ENCODE measurements around the gene RCOR2. TPM values are rescaled to one million over a fixed set of nuclear protein-coding genes. Genes with fewer than 3 reads are reported as not detected.

The RCOR2 gene
- total RNA-seq, 2 experiments from 2014 or later, result 2.1 to 2.4 TPM

DNA sequence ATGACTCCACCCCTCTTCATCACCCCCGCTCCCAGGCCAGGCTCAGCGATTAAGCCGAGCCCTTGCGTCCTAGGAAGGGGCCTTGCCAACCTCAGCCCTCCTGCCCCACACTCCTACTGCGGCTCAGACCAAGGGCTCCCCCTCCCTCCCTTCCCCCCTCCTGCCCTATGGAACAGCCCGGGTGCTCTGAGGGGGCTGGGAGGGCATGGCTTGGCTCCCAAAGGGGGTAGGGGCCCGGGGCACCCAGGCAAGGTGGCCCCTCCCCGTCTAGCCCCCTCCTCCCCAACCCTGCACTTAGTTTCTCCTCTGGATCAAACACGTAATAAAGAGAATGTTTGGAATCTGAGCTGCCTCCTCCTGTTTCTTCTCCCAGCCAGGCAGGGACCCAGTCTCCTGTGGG is 6.3 kb downstream of the RCOR2 start:
- Histone ChIP-seq H3K4me2 (ENCODE audit: low read length) (no peak overlapping the region), H3K4me3 (ENCODE audit: low read depth, low read length, poor library complexity, severe bottlenecking) (no peak overlapping the region), H3K36me3 (ENCODE audit: insufficient read depth, low read length) (peaks cover 33% of the 10 kb centered on the region; the same call in 1 of the 2 replicates), H3K79me2 (ENCODE audit: insufficient read depth, low read depth, low read length) (no peaks in the 10 kb centered on the region), H3K4me1 (ENCODE audit: insufficient read depth, low read length, poor library complexity, severe bottlenecking) (no peaks in the 10 kb centered on the region), H2AFZ (ENCODE audit: low read length) (no peak overlapping the region), H3K27ac (ENCODE audit: low read depth, low read length, poor library complexity, severe bottlenecking) (no peak overlapping the region), H3K9me3 (ENCODE audit: low read length) (no peaks in the 10 kb centered on the region), H4K20me1 (ENCODE audit: insufficient read depth, low read length) (no peaks in the 10 kb centered on the region), H3K9me2 (ENCODE audit: insufficient read depth, low read length) (no peaks in the 10 kb centered on the region)
- intact Hi-C loops (cut with micrococcal nuclease; ENCODE audit: unreplicated experiment), result no loop called here
- no peak for DNase-seq (ENCODE audit: low spot score)
- BruUV-seq (replicated peaks), result no TSS peak
- TF ChIP-seq, protein P1, sequence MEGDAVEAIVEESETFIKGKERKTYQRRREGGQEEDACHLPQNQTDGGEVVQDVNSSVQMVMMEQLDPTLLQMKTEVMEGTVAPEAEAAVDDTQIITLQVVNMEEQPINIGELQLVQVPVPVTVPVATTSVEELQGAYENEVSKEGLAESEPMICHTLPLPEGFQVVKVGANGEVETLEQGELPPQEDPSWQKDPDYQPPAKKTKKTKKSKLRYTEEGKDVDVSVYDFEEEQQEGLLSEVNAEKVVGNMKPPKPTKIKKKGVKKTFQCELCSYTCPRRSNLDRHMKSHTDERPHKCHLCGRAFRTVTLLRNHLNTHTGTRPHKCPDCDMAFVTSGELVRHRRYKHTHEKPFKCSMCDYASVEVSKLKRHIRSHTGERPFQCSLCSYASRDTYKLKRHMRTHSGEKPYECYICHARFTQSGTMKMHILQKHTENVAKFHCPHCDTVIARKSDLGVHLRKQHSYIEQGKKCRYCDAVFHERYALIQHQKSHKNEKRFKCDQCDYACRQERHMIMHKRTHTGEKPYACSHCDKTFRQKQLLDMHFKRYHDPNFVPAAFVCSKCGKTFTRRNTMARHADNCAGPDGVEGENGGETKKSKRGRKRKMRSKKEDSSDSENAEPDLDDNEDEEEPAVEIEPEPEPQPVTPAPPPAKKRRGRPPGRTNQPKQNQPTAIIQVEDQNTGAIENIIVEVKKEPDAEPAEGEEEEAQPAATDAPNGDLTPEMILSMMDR (conservative IDR thresholded peaks at IDR 0.05; ENCODE audit: low read length), result no peak
- TF ChIP-seq EZH2phosphoT487 (IDR thresholded peaks at IDR 0.05; ENCODE audit: borderline replicate concordance, low read depth, low read length), result no peak
- CTCF ChIA-PET (ENCODE audit: unreplicated experiment), result no interaction called here
- POLR2A ChIA-PET, result no interaction called here

DNA sequence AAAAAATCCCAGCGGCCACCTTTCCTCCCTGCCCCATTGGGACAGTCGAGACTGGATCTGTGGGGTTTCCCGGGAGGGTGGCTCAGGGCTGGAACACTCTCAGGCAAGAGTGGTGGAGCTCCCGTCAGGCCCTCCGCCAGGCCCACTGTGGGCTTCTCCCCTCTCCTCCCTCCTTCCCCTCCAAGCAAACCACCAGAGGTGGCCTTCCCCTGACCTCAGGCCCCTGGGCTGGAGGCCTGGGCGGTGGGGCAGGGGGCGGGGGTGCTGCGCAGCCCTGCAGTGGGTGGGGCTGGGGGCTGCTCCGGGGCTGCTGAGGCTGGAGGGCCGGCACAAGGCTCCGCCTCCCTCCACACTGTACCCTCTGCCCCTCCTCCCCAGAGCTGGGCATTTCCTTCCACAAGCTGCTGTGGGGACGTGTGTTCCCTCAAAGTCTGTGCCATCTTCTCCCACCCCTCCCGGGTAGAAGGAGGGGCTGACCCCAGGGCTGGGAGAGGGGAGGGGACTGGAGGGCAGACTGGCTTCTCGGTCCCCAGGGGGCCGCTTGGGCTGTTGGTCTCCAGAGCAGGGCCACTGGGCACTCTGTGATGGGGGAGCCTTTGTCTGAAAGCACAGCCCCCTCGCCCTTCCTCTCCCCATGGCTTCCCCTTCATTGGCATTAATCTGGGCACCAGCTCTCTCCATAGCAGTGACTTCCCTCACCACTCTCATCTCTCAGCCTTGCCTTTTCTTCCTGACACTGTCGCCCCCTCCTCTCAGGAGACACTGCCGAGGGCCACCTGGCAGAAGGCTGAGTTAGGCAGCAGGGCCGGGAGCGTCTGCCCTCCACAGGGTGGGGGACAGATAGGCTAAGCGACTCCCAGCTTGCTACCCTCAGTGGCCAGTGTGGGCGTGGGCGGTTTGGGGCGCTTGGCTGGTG is 7.1 kb downstream of the RCOR2 start:
- Histone ChIP-seq H2AFZ (ENCODE audit: low read length) (no peak overlapping the region), H3K4me1 (ENCODE audit: insufficient read depth, low read length, poor library complexity, severe bottlenecking) (no peaks in the 10 kb centered on the region), H3K27ac (ENCODE audit: low read depth, low read length, poor library complexity, severe bottlenecking) (no peak overlapping the region), H3K4me3 (ENCODE audit: low read depth, low read length, poor library complexity, severe bottlenecking) (no peak overlapping the region), H3K9me3 (ENCODE audit: low read length) (no peaks in the 10 kb centered on the region), H3K9me2 (ENCODE audit: insufficient read depth, low read length) (no peaks in the 10 kb centered on the region), H3K79me2 (ENCODE audit: insufficient read depth, low read depth, low read length) (no peaks in the 10 kb centered on the region), H3K36me3 (ENCODE audit: insufficient read depth, low read length) (peaks cover 41% of the 10 kb centered on the region), H3K4me2 (ENCODE audit: low read length) (no peak overlapping the region), H4K20me1 (ENCODE audit: insufficient read depth, low read length) (no peaks in the 10 kb centered on the region)
- DNase-seq (ENCODE audit: low spot score), result no peak
- ChIA-PET POLR2A (no interaction called here), CTCF (ENCODE audit: unreplicated experiment) (no interaction called here)
- TSS peak; percentile 37 for BruUV-seq (replicated peaks)
- TF ChIP-seq EZH2phosphoT487 (IDR thresholded peaks at IDR 0.05; ENCODE audit: borderline replicate concordance, low read depth, low read length), result no peak
- TF ChIP-seq, protein P1 (conservative IDR thresholded peaks at IDR 0.05; ENCODE audit: low read length), result no peak
- intact Hi-C loops (cut with micrococcal nuclease; ENCODE audit: unreplicated experiment), result loop anchor here (5.0 kb wide), 1 partner anchor 37 kb away; no protein-coding TSS in a partner anchor
